ENCODE results near the gene FAM171A2. TPM values are rescaled to one million over a fixed set of nuclear protein-coding genes. Genes with fewer than 3 reads are reported as not detected.
A peak's percentile ranks its signal among the peaks of the same experiment; 100 is the strongest.

The FAM171A2 gene
- polyA plus RNA-seq, 2 of the 4 experiments (the other 2 are of a cell fraction) = 1.8 to 3.9 TPM

GRCh38 chr17:44363613-44364159, at the start of gene FAM171A2 (continued):
- TF ChIP-seq, protein P1, sequence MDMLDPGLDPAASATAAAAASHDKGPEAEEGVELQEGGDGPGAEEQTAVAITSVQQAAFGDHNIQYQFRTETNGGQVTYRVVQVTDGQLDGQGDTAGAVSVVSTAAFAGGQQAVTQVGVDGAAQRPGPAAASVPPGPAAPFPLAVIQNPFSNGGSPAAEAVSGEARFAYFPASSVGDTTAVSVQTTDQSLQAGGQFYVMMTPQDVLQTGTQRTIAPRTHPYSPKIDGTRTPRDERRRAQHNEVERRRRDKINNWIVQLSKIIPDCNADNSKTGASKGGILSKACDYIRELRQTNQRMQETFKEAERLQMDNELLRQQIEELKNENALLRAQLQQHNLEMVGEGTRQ (IDR thresholded peaks at IDR 0.05) = no peak
- TF ChIP-seq FOSL2 (IDR thresholded peaks at IDR 0.05) = no peak
- no peak for TF ChIP-seq FOSL2 (CRISPR knock-in tag; IDR thresholded peaks at IDR 0.05)
- TF ChIP-seq REST (IDR thresholded peaks at IDR 0.05) = no peak
- 0 out of 2 replicates have a peak, but pooled peaks have one; percentile 8 for TF ChIP-seq PHF8 (IDR thresholded peaks at IDR 0.05; ENCODE audit: borderline replicate concordance, low read depth)
- no peak for TF ChIP-seq EP300 (IDR thresholded peaks at IDR 0.05)
- no peak for TF ChIP-seq HEYL (CRISPR knock-in tag; IDR thresholded peaks at IDR 0.05)
- no peak for TF ChIP-seq HOXA7 (CRISPR knock-in tag; IDR thresholded peaks at IDR 0.05)
- TF ChIP-seq TFCP2L1 (CRISPR knock-in tag; IDR thresholded peaks at IDR 0.05) = no peak
- no peak for TF ChIP-seq ZSCAN20 (CRISPR knock-in tag; IDR thresholded peaks at IDR 0.05)
- TF ChIP-seq GATA3 (IDR thresholded peaks at IDR 0.05; ENCODE audit: borderline replicate concordance) = no peak
- no peak for TF ChIP-seq CBX8 (IDR thresholded peaks at IDR 0.05)
- TF ChIP-seq POLR2A (IDR thresholded peaks at IDR 0.05; ENCODE audit: low read length) = peak; percentile 36
- TF ChIP-seq MAZ (IDR thresholded peaks at IDR 0.05; ENCODE audit: borderline replicate concordance, low read depth, low read length) = no peak
- TF ChIP-seq KDM5A (IDR thresholded peaks at IDR 0.05) = no peak
- TF ChIP-seq NR3C1 (IDR thresholded peaks at IDR 0.05) = no peak
- TF ChIP-seq, protein P2, sequence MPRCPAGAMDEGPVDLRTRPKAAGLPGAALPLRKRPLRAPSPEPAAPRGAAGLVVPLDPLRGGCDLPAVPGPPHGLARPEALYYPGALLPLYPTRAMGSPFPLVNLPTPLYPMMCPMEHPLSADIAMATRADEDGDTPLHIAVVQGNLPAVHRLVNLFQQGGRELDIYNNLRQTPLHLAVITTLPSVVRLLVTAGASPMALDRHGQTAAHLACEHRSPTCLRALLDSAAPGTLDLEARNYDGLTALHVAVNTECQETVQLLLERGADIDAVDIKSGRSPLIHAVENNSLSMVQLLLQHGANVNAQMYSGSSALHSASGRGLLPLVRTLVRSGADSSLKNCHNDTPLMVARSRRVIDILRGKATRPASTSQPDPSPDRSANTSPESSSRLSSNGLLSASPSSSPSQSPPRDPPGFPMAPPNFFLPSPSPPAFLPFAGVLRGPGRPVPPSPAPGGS (IDR thresholded peaks at IDR 0.05) = no peak
- TF ChIP-seq ATOH8 (CRISPR knock-in tag; IDR thresholded peaks at IDR 0.05; ENCODE audit: low read depth) = no peak
- no peak for TF ChIP-seq RNF2 (IDR thresholded peaks at IDR 0.05; ENCODE audit: borderline replicate concordance, low read depth)
- TF ChIP-seq EHF (CRISPR knock-in tag; IDR thresholded peaks at IDR 0.05) = no peak
- no peak for TF ChIP-seq MAFK (IDR thresholded peaks at IDR 0.05; ENCODE audit: partially characterized antibody)
- no peak for TF ChIP-seq HES2 (IDR thresholded peaks at IDR 0.05)

DNA sequence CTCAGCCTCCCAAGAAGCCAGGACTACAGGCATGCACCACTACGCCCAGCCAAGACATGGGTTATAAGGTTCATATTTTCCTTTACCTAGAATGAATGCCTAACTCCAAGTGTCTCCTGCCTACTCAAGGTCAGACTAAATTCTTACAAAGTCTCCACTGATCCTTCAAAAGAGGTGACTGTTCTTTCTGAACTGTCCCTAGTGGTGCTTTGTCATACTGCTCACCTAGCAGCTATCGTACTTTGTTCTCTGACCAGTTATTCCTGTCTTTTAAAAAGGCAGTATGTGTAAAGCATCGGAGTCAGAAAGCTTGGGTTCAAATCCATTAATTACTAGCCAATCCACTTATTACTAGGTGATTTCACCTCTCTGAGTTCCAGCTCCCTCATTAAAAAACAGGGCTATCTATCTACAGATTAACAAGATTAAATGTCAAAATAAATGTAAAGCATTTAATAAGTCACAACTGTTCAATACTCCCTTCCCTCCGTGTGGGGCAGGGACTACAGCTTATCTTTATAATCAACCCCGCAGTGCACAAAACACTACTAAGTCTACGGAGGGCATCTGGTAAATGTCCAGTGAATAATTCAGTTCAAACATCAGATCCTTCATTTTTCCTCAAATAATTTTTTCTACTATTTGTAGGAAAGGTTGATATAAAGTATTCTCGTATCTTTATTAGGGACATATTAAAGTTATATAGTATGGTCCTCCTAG, 45.8 kb upstream of the FAM171A2 start:
- WGBS (ENCODE audit: missing lambda C conversion rate) = 79% methylated on average over 7 of the region's 7 CpGs
- Histone ChIP-seq H3K27ac (no peak overlapping the region), H3K4me3 (no peak overlapping the region), H3K4me1 (no peaks in the 10 kb centered on the region), H3K9me3 (no peaks in the 10 kb centered on the region), H3K4me2 (no peak overlapping the region)
- CTCF ChIA-PET = interaction anchor here (1.0 to 2.3 kb wide), 5 partner anchors 10 to 114 kb away, joined by 3 to 25 read pairs (median 3); no protein-coding TSS in a partner anchor
- POLR2A ChIA-PET = no interaction called here
- DNase-seq (ENCODE audit: low read depth in 1 of 2, low spot score in 1 of 2) = no peak
- TF ChIP-seq ZNF302 (CRISPR knock-in tag; IDR thresholded peaks at IDR 0.05) = no peak
- TF ChIP-seq ZFP36 (IDR thresholded peaks at IDR 0.05; ENCODE audit: borderline replicate concordance, partially characterized antibody) = no peak
- TF ChIP-seq ZSCAN20 (CRISPR knock-in tag; IDR thresholded peaks at IDR 0.05) = no peak
- TF ChIP-seq RAD21 (conservative IDR thresholded peaks at IDR 0.05 in 1 of 2, IDR thresholded peaks at IDR 0.05 in 1 of 2) = no peak
- no peak for TF ChIP-seq SMC3 (IDR thresholded peaks at IDR 0.05)
- TF ChIP-seq GATA3 (IDR thresholded peaks at IDR 0.05; ENCODE audit: borderline replicate concordance) = no peak
- TF ChIP-seq FOSL2 (IDR thresholded peaks at IDR 0.05) = no peak
- TF ChIP-seq FOSL2 (CRISPR knock-in tag; IDR thresholded peaks at IDR 0.05) = no peak
- TF ChIP-seq PHF8 (IDR thresholded peaks at IDR 0.05; ENCODE audit: borderline replicate concordance, low read depth) = no peak
- peak; percentile 56 to 71; a peak in 4 of 6 replicates for ATAC-seq
- peak; percentile 46 for FAIRE-seq
